DND-41 (cell line): Measurements from ENCODE around the gene RGPD6.
"Not testable (repeated sequence)": the region's sequence is repeated elsewhere in the genome, so short reads cannot be mapped to it uniquely, and the experiment has no call there.

Source experiments
- EZH2 ChIP-seq: IDR thresholded peaks from 3 replicates; pipeline ENCODE4 v1.6.1; 2012; ENCODE audit warnings: borderline replicate concordance, low read depth, mild to moderate bottlenecking, moderate library complexity, low read length, inconsistent platforms; ENCODE audit not compliant: severe bottlenecking
- TF ChIP-seq, protein P1 (sequence below): IDR thresholded peaks from 2 replicates; pipeline ENCODE4 v1.5.1; 2012; ENCODE audit warnings: borderline replicate concordance, low read length, moderate library complexity, mild to moderate bottlenecking; ENCODE audit not compliant: poor library complexity, severe bottlenecking; ENCODE audit errors: extremely low read depth

DNA sequence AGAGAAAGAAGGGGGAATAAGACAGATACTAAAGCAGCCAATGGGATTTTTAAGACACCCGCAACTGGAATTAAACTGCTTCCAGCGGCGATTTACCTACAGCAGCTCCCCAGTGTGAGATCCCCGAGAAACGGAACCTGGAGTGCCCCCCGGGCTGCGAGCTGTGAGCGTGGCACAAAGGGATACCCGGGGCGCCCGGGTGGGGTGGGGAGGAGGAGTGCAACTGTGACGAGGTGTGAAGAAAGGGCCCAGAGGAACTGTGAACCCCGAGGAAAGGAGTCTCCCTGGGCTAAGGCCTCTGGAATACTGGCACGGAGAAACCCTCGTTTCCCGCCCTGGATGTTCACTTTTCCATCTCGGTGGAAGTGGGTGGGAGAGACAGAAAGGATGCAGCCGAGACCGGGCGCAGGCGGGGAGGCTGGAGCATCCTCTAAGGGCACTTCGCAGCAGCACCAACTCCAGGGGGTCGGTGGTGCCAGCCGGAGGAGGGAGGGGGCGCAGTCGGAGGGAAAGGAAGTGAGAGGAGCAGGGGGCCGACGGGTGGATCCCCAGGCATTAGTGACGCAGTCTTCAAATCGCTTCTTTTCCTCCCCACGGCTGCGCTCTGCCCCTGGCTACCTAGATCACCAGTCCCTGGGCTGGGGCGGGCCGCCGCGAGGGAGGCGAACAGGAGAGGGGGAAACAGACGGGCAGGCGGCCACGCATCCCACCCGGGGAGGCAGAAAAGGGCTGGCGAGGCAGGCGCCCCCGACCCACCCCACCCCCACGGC is 33.0 kb upstream of the RGPD6 start:
- TF ChIP-seq, protein P1, sequence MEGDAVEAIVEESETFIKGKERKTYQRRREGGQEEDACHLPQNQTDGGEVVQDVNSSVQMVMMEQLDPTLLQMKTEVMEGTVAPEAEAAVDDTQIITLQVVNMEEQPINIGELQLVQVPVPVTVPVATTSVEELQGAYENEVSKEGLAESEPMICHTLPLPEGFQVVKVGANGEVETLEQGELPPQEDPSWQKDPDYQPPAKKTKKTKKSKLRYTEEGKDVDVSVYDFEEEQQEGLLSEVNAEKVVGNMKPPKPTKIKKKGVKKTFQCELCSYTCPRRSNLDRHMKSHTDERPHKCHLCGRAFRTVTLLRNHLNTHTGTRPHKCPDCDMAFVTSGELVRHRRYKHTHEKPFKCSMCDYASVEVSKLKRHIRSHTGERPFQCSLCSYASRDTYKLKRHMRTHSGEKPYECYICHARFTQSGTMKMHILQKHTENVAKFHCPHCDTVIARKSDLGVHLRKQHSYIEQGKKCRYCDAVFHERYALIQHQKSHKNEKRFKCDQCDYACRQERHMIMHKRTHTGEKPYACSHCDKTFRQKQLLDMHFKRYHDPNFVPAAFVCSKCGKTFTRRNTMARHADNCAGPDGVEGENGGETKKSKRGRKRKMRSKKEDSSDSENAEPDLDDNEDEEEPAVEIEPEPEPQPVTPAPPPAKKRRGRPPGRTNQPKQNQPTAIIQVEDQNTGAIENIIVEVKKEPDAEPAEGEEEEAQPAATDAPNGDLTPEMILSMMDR, result not testable (repeated sequence)
- not testable (repeated sequence) for TF ChIP-seq EZH2
